GOT3 (cell line): ENCODE results near the gene CHRNA9.
"Not testable (repeated sequence)": the region's sequence is repeated elsewhere in the genome, so short reads cannot be mapped to it uniquely, and the experiment has no call there.

Source experiments
- DNase-seq: peaks from one replicate; lab custom pipeline; 2025; ENCODE audit warnings: mixed read lengths; lab: John Stamatoyannopoulos, UW

The CHRNA9 gene

GRCh38 chr4:40388239-40388638 lies 53.1 kb downstream of the CHRNA9 start:
- DNase-seq: no peak

- DNase-seq: no peak
Observed at GRCh38 chr4:40389986-40390385, 54.9 kb downstream of the CHRNA9 start.

- not testable (repeated sequence) for DNase-seq
Observed at GRCh38 chr4:40392241-40392640, 57.1 kb downstream of the CHRNA9 start.

GRCh38 chr4:40394236-40394635 lies 59.1 kb downstream of the CHRNA9 start:
- no peak for DNase-seq

- DNase-seq: no peak
Observed at GRCh38 chr4:40395166-40395900, 60.2 kb downstream of the CHRNA9 start.

GRCh38 chr4:40395908-40396793 lies 61.0 kb downstream of the CHRNA9 start:
- no peak for DNase-seq

DNA sequence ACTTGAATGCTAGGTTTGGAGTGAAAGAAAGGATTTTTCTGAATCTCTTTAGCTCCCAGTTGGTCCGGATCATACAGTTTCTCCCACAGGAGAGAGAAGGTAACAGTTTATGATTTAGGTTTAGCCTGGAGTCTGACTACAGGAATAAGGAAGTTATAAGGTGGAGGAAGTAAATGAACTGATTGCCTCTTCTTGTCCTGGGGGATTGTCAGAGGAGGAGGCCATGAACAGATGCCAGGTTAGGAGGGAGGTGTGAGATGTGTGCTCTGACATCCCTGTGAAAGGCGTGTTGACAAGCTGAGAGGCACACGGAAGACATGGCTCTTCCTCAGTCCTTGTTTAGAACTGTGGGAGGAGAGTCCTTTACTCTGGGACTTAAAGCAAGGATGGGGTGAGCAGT lies 64.4 kb downstream of the CHRNA9 start:
- DNase-seq: no peak

- no peak for DNase-seq
Observed at GRCh38 chr4:40401096-40401495, 66.0 kb downstream of the CHRNA9 start.

DNA sequence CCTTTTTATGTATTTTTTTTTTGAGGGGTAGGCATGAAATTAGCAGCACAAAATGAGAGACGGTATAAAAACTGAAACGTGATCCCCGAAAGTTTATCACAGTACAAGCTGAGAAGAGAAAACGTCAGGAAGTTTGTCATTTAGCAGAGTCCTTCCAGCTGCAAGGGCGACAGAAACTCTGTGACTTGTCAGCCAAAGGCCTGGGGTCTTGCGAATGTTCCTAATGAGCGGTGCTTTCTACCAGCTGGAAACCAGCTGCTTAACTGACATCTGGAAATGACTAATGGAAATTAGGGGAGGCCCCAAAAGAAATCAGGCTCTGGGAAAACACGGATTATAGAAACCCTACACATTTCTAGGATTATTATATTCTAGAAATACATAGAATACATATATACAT lies 66.5 kb downstream of the CHRNA9 start:
- no peak for DNase-seq

DNA sequence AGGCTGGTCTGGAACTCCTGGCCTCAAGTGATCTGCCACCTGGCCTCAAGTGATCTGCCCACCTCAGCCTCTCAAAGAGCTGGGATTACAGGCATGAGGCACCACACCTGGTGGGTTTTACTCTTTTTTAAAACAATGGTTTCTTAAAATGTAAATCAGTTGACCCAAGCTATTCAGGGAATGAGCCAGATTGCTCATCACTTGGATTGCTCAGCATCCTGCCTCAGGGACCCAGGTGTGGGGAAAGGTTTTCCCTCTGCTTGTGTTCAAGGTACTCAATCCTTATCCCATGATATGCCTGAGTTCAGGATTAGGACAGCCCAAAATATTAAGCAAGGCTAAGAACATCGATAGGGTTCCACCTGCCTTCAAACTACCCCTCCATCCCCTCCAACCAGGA lies 67.4 kb downstream of the CHRNA9 start:
- DNase-seq: no peak

- DNase-seq: no peak
Observed at GRCh38 chr4:40403081-40403480, 67.9 kb downstream of the CHRNA9 start.
